Left ventricle myocardium superior (tissue), 1 donor: ENCODE measurements around the gene ERCC6. TPM values are rescaled to one million over a fixed set of nuclear protein-coding genes. Genes with fewer than 3 reads are reported as not detected.

Experiments used
- ATAC-seq: fragments of 200-7000 bp; cut with Tn5 transposase; one replicate; pipeline ENCODE4 v1.9.1; 2020; ENCODE audit warnings: mild to moderate bottlenecking, moderate library complexity
- DNase-seq: peaks from one replicate; pipeline ENCODE4 v3.0.0-alpha.2; 2020
- intact Hi-C: fragments of 100-400 bp; cut with micrococcal nuclease; formaldehyde crosslinking; loops from one replicate; pipeline ENCODE4 v1.11.0; 2022
- total RNA-seq: library from RNA; stranded (reverse); fragmentation: NEBNext Ultra II Directional; extraction: Animal tissue kit (Norgen Biotek cat#: 25700); gene quantifications from one replicate; pipeline ENCODE4 v1.2.1, GENCODE V29; 2021
- donor health status: DM: no; HTN: yes; CAD: no; lungs with severe emphysema.

Gene ERCC6
- total RNA-seq, 1 donor from 2014 or later, result 25.1 TPM

DNA sequence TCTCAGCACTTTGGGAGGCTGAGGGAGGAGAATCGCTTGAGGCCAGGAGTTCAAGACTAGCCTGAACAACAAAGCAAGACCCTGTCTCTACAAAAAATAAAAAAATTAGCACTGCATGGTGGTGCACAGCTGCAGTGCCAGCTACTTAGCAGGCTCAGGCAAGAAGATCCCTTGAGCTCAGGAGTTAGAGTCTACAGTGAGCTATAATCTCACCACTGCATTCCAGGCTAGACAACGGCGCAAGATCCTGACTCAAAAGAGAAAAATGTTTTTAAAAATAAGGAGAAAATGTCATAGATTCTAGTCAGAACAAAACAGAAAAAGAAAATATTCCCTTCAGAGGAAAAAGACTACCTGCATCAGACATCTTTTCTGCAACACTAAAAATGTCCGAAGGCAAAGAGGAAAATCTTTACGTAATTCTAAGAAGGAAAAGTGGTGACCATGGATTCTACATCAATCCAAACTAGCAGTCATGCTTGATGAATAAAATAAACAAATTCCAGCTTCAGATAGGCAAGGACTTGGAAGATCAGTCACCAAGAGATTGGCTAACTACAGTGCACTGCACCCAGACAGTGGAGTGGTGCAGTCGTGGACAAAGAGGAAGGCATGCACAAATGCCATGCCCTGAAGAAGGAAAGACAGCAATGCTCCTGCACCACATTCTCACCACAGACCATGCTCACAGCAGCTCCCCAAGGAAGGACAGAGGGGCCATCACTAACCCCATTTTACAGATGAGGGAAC is 54.3 kb downstream of the ERCC6 start:
- intact Hi-C loops, result no loop called here
- no peak for DNase-seq
- no peak for ATAC-seq

GRCh38 chr10:49478819-49479218 is 60.1 kb downstream of the ERCC6 start:
- ATAC-seq, result no peak
- intact Hi-C loops, result no loop called here
- no peak for DNase-seq

GRCh38 chr10:49474901-49475300 is 64.0 kb downstream of the ERCC6 start:
- intact Hi-C loops, result no loop called here
- no peak for ATAC-seq
- DNase-seq, result no peak

DNA sequence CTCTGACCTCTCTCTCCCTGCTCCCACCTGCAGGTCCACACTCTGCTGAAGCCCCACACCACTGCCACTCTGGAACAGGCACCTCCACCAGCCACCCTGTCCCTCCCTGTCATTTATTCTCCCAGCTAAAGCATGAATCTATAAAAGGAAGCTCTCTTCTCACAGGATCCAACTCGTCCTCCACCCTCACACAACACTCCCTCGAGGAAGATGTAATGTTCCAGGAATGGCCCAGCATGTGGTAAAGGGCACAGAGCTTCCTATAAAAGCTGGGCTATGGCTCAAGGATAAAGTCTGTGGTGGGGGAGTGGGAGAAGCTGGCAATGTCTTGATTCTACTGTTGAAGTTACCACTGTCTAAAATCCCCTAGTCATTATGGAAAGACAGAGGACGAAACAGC is 67.4 kb downstream of the ERCC6 start:
- DNase-seq, result no peak
- peak; percentile 41 for ATAC-seq
- intact Hi-C loops, result no loop called here

DNA sequence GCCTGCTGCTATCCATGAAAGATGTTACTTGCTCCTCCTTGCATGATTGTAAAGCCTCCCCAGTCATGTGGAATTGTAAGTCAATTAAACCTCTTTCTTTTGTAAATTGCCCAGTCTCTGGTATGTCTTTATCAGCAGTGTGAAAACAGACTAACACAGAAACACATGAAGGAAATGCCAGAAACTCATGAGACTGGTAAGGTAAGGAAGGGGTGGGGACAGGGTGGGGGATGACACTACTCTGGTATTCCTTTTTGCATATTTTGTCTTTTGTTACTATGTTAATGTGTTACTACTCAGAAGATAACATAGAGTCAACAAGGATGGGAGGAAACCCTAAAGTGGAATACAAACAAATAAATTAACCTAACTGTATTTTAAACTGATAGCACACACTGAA is 73.2 kb downstream of the ERCC6 start:
- ATAC-seq, result no peak
- intact Hi-C loops, result no loop called here
- no peak for DNase-seq

Other genes with a start within 250 kb of the ERCC6 start
- gene C10orf71, start 240.0 kb downstream of the ERCC6 start, total RNA-seq, result 126 TPM
- gene DRGX, start 143.0 kb downstream of the ERCC6 start, total RNA-seq, result not detected
- gene SLC18A3, start 71.2 kb upstream of the ERCC6 start, total RNA-seq, result not detected
- not detected for gene CHAT, start 74.9 kb upstream of the ERCC6 start, total RNA-seq
- not detected for gene C10orf53, start 140.5 kb upstream of the ERCC6 start, total RNA-seq
- 4.1 TPM for gene OGDHL, start 223.2 kb upstream of the ERCC6 start, total RNA-seq